Adrenal gland (tissue), 5 donors: ENCODE measurements around the gene VDAC1.

ENCODE experiments used
- POLR2A ChIP-seq, 2 donors: fragments of 450-650 bp; IDR thresholded peaks; one replicate each; pipeline ENCODE4 v1.6.1; 2017; ENCODE audit warnings: antibody characterized with exemption in 2 of 2, mild to moderate bottlenecking in 2 of 2, moderate library complexity in 1 of 2
- TF ChIP-seq, protein P1 (sequence below), 6 experiments: fragments of 450-650 bp in 4 of 6; fragments of 200-600 bp in 2 of 6; sonication (generic) in 1 of 6; IDR thresholded peaks; 1 replicate in 5 of 6; 2 replicates in 1 of 6; pipeline versions ENCODE4 v1.5.1 to v1.8.0; 2016 to 2021; ENCODE audit warnings: antibody characterized with exemption in 6 of 6, mild to moderate bottlenecking in 2 of 6, moderate library complexity in 1 of 6
- donor health status: DM: no; HTN: no; CAD: no.

GRCh38 chr5:133977161-133977787 is 27.5 kb downstream of the VDAC1 start:
- TF ChIP-seq, protein P1, sequence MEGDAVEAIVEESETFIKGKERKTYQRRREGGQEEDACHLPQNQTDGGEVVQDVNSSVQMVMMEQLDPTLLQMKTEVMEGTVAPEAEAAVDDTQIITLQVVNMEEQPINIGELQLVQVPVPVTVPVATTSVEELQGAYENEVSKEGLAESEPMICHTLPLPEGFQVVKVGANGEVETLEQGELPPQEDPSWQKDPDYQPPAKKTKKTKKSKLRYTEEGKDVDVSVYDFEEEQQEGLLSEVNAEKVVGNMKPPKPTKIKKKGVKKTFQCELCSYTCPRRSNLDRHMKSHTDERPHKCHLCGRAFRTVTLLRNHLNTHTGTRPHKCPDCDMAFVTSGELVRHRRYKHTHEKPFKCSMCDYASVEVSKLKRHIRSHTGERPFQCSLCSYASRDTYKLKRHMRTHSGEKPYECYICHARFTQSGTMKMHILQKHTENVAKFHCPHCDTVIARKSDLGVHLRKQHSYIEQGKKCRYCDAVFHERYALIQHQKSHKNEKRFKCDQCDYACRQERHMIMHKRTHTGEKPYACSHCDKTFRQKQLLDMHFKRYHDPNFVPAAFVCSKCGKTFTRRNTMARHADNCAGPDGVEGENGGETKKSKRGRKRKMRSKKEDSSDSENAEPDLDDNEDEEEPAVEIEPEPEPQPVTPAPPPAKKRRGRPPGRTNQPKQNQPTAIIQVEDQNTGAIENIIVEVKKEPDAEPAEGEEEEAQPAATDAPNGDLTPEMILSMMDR (IDR thresholded peaks at IDR 0.05): no peak
- no peak for TF ChIP-seq POLR2A (IDR thresholded peaks at IDR 0.05)
